Activated gamma-delta T cell treated with anti-CD3 and anti-CD28 coated beads, Interleukin-2, amount 50 U/mL, for 16 hours (primary cell): ENCODE results near the gene GPBAR1.
"Not testable (repeated sequence)": the region's sequence is repeated elsewhere in the genome, so short reads cannot be mapped to it uniquely, and the experiment has no call there.

Source experiments
- DNase-seq: peaks from one replicate; pipeline ENCODE4 v3.0.0-alpha.2; 2020; ENCODE audit warnings: low read depth

GPBAR1 gene

DNA sequence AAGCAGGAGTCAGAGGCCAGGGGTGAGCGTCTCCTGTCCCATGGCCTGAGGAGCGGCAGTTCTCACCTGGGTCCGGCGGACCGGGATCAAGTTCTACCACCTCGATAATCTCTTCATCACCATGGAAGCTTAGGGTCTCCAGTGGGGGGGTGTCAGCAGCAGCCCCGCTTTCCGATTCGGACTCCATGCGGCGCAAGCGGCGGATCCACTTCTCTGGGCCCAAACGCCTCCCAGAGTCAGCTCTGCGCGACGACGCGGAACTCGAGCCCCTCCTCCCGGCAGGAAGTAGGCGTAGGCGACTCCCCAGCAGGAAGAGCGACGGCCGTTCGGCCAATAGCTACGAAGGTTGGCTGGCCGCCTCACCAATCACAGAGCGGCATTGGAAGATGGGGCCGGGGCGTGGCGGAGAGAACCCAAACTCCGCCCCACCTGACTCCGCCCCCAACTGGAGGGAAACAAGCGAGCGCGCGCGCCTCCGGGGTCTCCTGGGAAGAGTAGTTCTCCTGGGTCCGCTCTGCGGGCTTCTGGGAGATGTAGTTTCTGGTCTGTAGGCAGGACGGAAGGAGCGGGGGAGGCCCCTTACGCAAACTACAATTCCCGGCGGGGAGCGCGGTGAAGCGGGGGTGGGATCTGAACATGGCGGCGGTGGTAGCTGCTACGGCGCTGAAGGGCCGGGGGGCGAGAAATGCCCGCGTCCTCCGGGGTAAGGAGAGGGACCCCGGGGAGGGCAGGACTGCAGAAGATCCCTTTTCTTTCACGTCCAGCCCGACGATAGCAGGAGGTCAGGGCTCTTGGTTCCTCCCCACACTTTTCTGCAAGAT is 9.3 kb downstream of the GPBAR1 start, which contains the start of the genes AAMP and PNKD:
TSS of gene AAMP (minus strand) at position 238 of the 821 bp plus-strand sequence. CDS start at position 187, 51 bp downstream.
TSS of gene PNKD (plus strand) at position 620 of the 821 bp plus-strand sequence. CDS start at position 637, 17 bp downstream.
- DNase-seq, result peak; percentile 100

DNA sequence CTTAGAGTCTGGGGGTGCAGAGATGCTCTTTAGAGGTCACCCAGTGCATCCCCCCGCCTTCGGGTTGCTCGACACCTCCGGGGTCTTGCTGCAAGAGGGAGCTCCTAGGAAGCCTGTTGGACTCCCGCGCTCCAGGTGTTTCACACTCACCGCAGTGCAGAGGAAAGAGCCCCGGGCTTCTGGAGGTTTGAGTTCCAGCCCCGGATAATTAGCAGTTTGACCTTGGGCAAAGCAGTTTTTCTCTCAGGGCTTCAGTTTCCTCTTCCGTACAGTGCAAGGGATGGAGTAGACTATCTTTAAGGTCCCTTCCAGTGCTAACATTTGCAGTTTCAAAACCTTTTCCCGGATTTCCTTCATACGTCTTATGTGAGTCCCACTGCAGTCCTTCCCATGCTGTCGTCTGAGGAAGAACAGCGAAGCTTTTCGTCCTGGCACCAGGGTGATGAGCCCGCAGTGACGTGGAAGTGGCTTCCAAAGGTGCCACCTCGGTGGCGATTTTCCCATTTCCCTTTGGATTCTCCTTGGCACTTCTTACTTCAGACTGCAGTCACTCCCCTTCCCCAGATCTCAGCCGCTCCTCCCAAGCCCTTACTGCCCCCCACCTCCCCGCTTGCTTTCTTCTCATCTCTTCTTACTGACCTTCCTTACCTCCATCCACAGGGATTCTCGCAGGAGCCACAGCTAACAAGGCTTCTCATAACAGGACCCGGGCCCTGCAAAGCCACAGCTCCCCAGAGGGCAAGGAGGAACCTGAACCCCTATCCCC is 10.1 kb downstream of the GPBAR1 start:
- no peak for DNase-seq

DNA sequence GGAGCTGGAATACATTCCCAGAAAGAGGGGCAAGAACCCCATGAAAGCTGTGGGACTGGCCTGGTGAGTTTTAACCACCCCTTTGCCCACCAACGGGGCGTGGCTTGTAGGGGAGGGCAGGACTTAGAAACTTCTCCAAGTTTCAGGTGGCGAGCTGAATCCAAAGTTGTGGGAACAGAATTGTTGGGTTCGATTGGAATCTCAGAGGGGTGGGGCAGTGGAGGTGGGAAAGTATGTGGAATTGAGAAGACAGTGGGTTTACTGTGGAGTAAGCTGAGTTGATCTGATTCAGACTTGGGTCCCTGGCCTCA is 10.6 kb downstream of the GPBAR1 start:
- DNase-seq, result no peak

DNA sequence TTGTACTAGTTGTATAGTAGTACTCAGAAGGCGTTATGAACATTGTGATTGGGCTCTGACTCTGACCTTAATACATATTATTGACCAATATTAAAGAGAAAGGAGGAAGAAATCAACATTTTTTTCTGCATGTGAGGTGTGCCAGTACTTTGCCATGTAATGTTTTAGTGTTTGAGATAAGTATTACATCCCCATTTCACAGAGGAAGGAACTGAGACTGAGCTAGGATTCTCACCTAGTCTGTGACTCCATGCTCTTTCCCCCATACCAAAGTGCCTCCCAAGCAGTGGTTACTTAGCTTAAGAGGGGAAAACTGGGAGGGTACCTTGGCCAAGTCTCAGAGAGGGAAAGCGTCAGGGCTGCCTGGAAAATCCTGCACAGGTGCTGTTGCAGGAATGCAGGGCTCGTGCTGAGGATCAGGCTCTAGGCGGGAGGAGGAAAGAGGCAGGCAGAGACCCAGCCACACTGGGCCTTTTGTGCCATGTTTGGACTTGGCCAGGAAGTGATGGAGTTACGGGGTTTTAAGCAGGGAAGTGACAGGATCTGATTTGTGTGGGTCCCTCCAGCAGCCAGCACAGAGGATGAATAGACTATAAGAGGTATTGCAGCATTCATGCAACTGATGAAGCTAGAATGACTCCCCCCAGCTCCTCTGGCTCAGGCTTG is 11.2 kb downstream of the GPBAR1 start:
- no peak for DNase-seq

DNA sequence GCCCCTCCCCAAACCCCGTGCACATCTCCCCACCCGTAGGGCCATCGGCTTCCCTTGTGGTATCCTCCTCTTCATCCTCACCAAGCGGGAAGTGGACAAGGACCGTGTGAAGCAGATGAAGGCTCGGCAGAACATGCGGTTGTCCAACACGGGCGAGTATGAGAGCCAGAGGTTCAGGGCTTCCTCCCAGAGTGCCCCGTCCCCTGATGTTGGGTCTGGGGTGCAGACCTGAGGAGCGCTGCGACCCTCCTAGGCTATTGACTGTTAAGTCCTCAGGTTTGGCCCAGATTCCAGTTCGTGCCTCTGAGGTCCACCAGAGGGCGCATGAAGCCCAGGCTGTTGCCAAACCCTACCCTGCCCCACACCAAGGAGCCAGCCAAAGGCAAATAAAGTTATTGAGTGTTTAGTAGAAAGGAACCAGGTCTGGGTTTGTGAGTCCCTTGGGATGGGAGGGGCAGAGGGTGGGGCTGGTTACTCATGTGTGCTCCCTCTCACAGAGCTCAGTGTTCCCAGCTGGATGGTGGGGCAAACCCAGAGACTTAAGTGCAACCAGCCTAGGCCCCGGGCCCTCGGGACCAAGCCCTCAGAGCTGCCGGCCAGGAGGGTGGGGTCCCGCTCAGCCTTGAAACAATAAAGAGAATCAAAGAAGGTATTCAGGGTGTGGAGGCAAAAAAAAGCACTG is 11.9 kb downstream of the GPBAR1 start:
- DNase-seq, result peak; percentile 65

DNA sequence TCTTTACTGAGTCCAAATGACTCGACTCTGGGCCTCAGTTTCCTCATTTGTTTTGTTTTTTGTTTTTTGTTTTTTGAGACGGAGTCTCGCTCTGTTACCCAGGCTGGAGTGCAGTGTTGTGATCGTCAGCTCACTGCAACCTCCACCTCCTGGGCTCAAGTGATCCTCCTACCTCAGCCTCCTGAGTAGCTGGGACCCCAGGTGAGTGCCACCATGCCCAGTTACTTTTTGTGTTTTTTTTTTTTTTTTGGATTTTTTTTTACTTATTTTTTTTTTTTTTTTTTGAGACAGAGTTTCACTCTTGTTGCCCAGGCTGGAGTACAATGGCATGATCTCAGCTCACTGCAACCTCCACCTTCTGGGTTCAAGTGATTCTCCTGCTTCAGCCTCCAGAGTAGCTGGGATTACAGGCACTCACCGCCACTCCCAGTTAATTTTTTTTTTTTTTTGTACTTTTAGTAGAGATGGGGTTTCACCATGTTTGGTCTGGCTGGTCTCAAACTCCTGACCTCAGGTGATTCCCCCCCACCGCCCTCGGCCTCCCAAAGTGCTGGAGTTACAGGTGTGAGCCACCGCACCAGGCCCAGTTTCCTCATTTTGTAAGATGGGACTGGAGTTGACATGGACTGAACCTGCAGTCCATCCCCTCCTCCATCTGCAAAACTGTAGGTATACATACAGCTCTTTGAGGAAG is 12.5 kb downstream of the GPBAR1 start:
- DNase-seq, result not testable (repeated sequence)

DNA sequence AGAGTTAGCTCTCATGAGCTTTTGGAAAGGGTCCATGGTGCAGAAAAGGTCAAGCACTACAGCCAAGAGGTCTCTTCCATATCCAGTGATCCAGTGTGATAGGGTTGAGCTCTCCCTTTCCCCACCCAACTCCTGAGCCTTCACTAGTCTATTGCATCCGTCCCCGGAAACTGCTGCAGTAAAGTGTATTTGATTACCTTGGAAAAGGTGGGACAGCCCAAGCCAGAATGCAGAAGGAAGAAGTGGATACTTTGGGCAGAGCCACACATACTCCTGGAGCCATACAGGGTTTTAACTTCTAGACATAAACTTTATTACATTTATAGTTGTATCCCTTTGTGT is 13.1 kb downstream of the GPBAR1 start:
- DNase-seq, result no peak

DNA sequence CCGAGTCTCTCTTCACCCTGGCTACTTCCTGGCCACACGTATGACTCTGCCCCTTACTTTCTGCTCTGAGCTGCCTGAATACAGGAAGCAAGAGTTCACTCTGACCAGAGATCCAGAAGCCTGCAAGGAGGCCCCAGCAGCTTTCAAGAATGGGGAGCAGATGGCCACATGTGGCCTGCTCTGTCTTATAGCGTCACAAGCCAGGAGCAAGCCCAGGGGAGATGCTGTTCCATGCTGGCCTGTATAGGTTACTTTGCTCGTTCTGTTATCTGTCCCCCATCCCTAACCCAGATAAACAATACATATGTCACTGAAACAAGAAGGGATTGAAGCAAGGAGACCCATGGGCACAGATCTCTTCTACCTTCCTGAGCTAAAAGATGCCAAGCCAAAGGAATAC is 13.8 kb downstream of the GPBAR1 start:
- no peak for DNase-seq

DNA sequence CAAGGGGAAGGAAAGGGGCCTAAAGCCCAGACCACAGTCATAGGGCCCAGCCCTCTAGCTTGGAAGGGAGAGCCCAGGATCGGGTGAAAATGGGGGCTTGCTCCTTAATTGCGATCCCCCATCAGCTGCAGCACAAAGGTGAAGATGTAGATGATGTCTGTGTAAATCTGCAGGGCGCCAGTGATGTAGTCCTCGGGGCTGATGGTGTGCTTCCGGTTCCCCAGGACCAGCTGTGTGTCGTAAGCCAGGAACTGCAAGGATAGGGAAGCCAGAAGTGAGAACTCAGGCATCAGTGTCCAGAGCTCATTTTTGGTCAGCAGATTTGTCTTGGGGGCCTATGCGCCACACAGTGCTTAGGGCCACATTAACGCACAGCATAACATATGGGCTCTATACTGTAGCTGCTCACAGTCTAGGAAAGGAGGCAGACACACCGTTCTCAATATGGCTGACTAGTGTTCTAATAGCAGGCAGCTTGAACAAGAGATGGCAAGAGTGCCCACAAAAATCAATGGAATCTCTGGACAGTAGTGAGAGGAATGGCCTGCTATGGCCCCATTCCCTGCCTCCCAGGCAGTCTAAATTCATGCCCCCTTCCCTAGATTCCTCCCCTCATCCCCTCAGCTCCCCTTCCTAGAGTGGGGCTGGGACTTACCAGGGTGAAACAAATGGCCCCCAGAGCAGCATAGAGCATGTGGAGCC is 14.7 kb downstream of the GPBAR1 start:
- no peak for DNase-seq

DNA sequence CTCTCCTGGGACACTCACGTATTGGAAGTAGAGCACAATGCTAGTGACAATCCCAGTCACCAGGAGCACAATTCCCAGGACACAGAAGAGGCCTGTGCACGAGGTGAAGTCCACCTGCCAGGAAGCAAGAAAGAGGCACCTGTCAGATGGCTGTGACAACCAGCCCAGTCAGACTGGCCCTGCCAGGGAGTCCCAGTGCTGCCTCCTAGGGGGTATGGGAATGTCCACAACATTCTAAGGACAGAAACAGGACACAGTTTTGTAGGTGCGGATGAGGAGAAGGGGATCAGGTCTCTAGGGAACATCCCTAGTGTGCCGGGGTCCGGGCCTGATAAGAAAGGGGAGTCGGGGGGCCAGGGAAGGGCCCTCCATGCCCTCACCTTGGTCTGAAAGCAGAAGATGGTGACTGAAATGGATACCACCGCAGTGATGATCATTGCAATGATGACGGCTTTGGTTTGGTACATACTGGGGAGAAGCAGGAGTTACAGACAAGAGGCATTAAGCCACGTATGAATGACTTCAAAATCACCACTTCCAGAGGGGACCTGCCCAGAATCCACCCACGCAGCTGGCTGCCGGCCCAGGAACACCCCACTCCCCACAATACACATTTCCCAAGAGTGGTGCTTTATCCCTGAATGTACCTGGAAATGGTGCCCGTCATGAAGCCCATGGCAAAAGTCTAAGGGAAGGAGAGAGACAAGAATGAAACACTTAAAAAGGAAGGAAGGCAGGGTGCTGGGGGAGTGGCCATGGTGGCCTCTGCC is 16.4 kb downstream of the GPBAR1 start:
- no peak for DNase-seq

DNA sequence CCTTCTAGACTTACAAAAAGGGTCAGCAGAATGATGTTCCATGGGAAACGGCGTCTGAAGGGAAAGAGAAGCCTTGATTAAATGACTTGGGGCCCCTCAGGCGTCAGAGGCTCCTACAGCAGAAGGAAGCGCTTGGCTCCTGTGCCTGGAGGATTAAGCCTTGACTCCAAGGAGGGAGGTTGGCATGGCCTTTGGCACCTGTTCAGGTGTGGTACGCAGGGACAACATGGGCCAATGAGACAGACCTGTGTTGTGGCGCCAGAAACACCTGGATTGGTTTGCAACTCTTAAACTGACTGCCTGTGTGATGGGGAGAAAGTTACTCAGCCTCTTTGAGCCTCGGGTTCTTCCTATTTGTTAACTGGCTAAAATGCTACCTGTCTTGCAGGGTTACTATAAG is 17.1 kb downstream of the GPBAR1 start:
- no peak for DNase-seq

DNA sequence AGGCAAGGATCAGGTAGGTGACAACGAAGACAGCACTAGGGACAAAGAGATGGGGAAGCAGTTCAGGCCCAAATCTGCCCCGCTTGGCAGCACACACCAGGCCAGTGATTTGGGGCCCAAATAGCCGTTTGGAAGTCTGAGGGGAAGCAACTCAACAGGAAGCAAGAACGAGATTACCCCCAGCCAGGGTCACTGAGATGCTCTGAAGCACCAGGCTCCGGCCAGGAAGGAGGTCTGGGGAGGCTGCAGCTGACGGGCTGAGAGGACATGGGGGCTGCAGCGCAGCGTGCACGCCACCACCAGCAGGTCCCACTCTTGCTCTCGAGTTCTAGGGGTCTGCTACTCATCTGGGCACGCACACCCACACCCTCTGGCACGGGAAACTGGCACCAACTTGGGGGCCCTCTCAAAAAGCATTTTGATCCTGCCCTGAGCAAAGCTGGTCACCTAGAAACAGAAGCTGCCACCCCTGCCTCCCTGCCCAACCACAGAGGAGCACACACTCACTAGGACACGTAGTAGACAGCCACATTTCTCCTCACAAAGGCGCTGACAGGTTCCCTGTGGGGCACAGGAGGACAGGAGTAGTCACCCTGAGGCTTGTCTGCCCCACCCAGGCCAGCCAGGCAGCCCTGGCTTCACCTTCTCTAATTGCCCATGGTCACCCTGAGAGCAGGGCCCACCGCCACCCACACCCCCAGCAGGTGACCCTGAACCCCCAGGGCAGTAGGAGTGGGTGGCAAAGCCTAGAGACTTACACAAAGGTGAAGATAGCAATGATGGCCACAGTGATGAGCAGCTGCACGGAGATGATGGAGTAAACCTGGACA is 17.9 kb downstream of the GPBAR1 start:
- DNase-seq, result no peak

DNA sequence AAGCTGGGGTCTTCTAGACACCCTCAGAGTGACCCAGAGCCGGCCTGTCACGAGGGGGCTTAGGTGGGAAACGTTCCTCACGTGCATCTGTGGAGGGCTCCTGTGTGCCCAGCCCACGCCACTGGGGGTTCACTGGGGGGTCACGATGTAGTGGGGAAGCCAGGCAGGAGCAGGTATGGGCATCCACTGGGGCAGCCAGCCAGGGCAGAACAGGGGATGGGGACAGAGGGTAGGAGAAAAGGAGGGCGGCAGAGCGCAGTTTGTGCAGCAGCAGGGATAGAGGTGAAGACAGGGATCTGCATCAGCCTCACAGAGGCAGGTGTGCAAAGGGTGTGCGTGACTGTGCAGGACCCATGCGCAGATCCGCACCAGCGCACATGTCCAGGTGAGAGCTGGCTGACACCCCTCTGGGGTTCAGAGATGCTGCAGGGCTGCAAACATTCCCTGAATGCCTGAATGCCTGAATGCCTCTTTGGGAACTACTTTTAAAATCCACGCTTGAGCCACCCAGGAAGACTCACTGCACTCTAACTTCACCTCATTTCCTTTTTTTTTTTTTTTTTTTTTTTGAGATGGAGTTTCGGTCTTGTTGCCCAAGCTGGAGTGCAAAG is 19.6 kb downstream of the GPBAR1 start:
- DNase-seq, result no peak

DNA sequence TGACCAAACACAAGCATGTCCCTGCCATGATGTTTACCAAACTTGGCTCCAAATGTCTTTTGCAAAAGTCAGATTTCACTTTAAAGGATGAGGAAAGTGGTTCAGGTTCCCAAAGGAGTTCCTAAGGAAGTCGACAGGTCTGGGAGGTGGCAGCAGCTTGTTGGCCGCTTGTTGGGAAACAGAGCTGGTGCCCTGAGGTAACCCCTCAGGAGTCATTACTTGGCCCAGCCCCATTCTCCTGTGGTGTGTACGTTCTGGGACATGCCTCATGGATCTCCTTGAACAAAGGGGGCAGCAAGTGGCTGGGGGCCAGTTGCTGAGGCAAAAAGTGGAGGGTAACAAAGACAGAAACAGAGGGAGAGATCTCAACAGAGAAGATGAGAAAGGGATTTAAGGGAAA is 20.6 kb downstream of the GPBAR1 start:
- no peak for DNase-seq

DNA sequence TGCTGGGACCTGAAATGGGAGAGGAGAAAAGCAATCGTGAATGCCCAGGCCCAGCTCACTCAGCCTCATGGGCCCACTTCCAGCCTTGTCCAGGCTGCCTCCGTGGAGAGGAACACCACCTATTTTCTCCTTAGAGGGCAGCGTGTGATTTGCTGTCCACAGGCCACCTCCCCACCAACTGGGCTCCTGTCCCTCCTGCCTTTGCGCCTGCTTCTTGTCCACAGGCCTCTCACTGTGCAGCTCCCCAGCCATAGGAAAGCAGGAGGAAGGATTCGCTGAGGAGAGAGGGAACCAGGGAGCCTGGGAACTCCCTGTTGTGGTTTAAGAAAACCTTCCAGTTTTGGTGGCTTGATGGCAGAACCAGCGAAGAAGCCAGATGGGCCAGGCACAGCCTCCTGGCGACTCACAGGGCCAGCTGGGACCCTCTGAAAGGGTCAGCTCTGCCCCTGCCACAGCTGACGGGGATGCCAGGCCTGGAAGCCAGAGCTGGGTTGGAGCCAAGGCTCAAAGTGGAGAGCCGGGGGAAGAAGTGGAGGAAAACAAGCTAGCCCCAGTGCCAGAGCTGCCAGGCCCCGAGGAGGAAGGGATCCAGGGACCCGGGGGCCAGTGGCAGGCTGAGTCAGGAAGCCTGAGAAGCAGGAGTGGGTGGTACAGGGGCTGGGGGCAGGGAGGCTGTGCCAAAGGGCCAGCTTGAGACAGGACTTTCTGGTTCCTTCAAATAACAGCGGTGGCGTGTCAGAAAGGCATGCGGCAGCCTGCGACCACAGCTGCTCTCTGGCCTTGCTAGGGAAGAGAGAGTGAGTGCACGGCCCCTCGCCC is 21.6 kb downstream of the GPBAR1 start:
- no peak for DNase-seq

DNA sequence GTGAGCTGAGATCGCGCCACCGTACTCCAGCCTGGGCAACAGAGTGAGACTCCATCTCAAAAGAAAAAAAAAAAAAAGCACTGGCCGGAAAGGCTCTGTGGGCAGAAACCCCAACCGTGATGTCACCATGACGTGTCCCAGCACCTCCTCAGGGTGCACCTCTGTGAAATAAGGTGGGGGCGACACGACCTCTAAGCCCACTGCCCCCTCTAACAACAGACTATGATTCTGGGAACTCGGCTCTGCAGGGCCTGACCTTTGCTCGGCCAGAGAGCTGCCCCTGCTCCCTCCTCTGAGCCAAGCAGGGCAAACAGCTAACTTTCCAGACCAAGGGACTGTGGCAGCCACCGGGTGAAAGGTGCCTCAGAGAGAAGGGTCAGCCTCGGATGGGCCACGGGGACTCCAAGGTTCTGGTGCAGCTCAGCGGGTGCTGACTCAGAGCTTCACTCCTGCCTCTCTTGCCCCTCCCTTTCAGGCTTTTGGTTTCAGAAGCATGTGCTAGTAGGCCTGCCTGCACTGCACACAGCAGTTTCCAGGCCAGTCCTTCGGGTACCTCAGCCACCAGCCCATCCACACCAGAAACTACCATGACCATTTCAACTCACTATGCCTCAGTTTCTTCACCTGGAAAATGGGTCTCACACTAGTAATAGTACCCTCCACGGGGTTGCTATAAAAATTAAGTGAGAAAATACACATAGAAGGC is 23.4 kb downstream of the GPBAR1 start:
- DNase-seq, result peak; percentile 40

DNA sequence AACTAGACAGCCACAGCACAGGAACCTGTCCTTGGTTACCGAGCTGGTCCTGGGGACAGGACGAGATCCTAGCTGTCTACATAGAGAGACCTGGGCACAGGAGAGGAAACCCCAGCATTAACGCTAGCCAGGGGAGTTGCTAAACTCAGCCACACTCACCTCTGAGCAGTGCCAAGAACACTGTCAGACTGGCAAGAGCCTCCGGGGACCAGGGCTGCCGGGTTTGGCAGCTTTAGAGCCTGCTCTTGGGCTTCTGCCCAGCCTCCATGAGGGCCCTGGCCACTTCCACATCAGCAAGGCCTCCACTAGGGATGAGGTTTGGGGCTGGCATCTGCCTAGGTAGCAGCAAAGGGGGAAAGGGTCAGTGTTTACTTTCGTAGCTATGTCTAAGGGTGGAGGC is 24.8 kb downstream of the GPBAR1 start:
- no peak for DNase-seq
